GM19324 (cell line): ENCODE measurements around the gene PRAMEF11.

Experiments used
- ATAC-seq: cut with Tn5 transposase; IDR thresholded peaks from one replicate; pipeline ENCODE4 v1.9.1; 2021; ENCODE audit warnings: mild to moderate bottlenecking, moderate library complexity; ENCODE audit not compliant: unreplicated experiment, low FRiP score

Gene PRAMEF11

GRCh38 chr1:12774801-12775345 lies 56.3 kb downstream of the PRAMEF11 start:
- no peak for ATAC-seq
